GM12878 (cell line): ENCODE measurements around the gene ITCH. TPM values are rescaled to one million over a fixed set of nuclear protein-coding genes. Genes with fewer than 3 reads are reported as not detected.
A peak's percentile ranks its signal among the peaks of the same experiment; 100 is the strongest.

Source experiments
- FOS ChIP-seq: IDR thresholded peaks from 3 replicates; pipeline ENCODE4 v1.6.1; 2011; ENCODE audit warnings: borderline replicate concordance; ENCODE audit not compliant: insufficient read length; ENCODE audit errors: extremely low read depth
- GATAD2B ChIP-seq: fragments of 450-650 bp; conservative IDR thresholded peaks from 2 replicates; pipeline ENCODE4 v1.6.1; 2017; ENCODE audit warnings: low read depth, mild to moderate bottlenecking, moderate library complexity
- JUNB ChIP-seq: IDR thresholded peaks from 2 replicates; pipeline ENCODE4 v1.6.1; 2016; ENCODE audit warnings: antibody characterized with exemption, mild to moderate bottlenecking
- RUNX3 ChIP-seq: IDR thresholded peaks from 2 replicates; pipeline ENCODE4 v1.6.1; 2012; ENCODE audit warnings: low read length, inconsistent platforms
- SPI1 ChIP-seq: IDR thresholded peaks from 2 replicates; pipeline ENCODE4 v1.6.1; 2011; ENCODE audit warnings: low read depth, mild to moderate bottlenecking, low read length, moderate library complexity, borderline replicate concordance; ENCODE audit not compliant: insufficient read depth
- SREBF2 ChIP-seq: IDR thresholded peaks from 2 replicates; pipeline ENCODE4 v1.6.1; 2012; ENCODE audit warnings: mild to moderate bottlenecking, low read length
- SUPT20H ChIP-seq: IDR thresholded peaks from 2 replicates; pipeline ENCODE4 v1.6.1; 2011; ENCODE audit warnings: low read depth, mild to moderate bottlenecking, low read length, moderate library complexity, borderline replicate concordance; ENCODE audit not compliant: control insufficient read depth
- polyA plus RNA-seq, 11 experiments: library from polyadenylated mRNA; depleted of rRNA in 4 of 11; unstranded in 6 of 11; stranded (reverse) in 5 of 11; fragments of >200 nt; fragmentation: Nextera tagmentation in 4 of 11; fragmentation: Illumina TruSeq in 1 of 11; extraction: Ambion mirVana in 4 of 11; extraction: Trizol in 1 of 11; gene quantifications; 1 replicate in 1 of 11; 2 replicates in 10 of 11; pipeline versions ENCODE4 v1.2.1 to v1.2.3, GENCODE V29; 2011 to 2016; ENCODE audit warnings: inconsistent platforms in 2 of 11, missing spikeins in 2 of 11, low read depth in 1 of 11
- total RNA-seq, 4 experiments: library from RNA; depleted of rRNA in 3 of 4; stranded (reverse); fragments of >200 nt in 3 of 4; fragmentation: Illumina TruSeq in 1 of 4; extraction: Trizol in 1 of 4; gene quantifications; 2 replicates each; pipeline versions ENCODE4 v1.2.1 to v1.2.3, GENCODE V29; 2013 to 2021
- TF ChIP-seq, protein P1 (sequence below): IDR thresholded peaks from 2 replicates; pipeline ENCODE4 v1.6.1; 2011; ENCODE audit warnings: borderline replicate concordance, low read depth, mild to moderate bottlenecking, moderate library complexity, mixed read lengths, low read length; ENCODE audit not compliant: insufficient read depth; ENCODE audit errors: extremely low read length
- TF ChIP-seq, protein P2 (sequence below): fragments of 450-650 bp; formaldehyde crosslinking; IDR thresholded peaks from 2 replicates; pipeline ENCODE4 v1.4.0; 2022; ENCODE audit warnings: mild to moderate bottlenecking, moderate library complexity
- TF ChIP-seq, protein P3 (sequence below): IDR thresholded peaks from 2 replicates; pipeline ENCODE4 v1.6.1; 2012; ENCODE audit warnings: low read depth, low read length, improper control_type of control experiment
- TF ChIP-seq, protein P4 (sequence below): fragments of 450-650 bp; formaldehyde crosslinking; IDR thresholded peaks from 2 replicates; pipeline ENCODE4 v1.5.0; 2022; ENCODE audit warnings: mild to moderate bottlenecking, missing genetic modification characterization
- TF ChIP-seq, protein P5 (sequence below): fragments of 450-650 bp; conservative IDR thresholded peaks from 2 replicates; pipeline ENCODE4 v1.6.1; 2017; ENCODE audit warnings: mild to moderate bottlenecking, moderate library complexity
- TF ChIP-seq, protein P6 (sequence below): fragments of 450-650 bp; IDR thresholded peaks from 2 replicates; pipeline ENCODE4 v1.6.1; 2018; ENCODE audit warnings: mild to moderate bottlenecking, low read depth, moderate library complexity; ENCODE audit not compliant: partially characterized antibody
- TF ChIP-seq, protein P7 (sequence below): fragments of 450-650 bp; IDR thresholded peaks from 2 replicates; pipeline ENCODE4 v1.6.1; 2017; ENCODE audit warnings: borderline replicate concordance

ITCH gene
- total and polyA plus RNA-seq, 10 of the 15 experiments (the other 5 are each of a cell fraction or from before 2014, with no cell fraction given) = 7.5 to 46.1 (median 21.5) TPM

DNA sequence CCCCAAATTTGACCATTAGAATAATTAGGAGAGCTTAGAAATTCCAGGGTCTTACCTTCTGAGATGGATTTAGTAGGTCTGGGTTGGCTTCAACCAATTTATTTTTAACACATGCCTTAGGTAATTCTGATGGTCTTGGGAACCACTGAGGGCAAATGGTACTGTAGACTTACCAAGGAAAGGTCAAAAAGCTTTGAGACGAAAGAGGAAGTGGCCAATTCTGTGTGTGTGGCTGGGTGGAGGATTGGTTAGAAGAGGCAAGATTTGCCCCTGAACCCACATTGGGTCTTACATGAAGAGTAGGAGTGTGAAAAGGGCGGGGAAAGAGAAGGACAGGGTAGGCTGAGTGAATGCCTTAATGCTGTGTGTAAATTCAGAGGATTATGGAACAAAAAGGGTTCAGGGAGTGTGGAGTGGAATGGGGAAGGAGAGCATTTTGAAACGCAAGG is 2.7 kb downstream of the ITCH start (continued):
- TF ChIP-seq SUPT20H = no peak
- TF ChIP-seq, protein P1, sequence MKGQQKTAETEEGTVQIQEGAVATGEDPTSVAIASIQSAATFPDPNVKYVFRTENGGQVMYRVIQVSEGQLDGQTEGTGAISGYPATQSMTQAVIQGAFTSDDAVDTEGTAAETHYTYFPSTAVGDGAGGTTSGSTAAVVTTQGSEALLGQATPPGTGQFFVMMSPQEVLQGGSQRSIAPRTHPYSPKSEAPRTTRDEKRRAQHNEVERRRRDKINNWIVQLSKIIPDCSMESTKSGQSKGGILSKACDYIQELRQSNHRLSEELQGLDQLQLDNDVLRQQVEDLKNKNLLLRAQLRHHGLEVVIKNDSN = no peak
- TF ChIP-seq, protein P2, sequence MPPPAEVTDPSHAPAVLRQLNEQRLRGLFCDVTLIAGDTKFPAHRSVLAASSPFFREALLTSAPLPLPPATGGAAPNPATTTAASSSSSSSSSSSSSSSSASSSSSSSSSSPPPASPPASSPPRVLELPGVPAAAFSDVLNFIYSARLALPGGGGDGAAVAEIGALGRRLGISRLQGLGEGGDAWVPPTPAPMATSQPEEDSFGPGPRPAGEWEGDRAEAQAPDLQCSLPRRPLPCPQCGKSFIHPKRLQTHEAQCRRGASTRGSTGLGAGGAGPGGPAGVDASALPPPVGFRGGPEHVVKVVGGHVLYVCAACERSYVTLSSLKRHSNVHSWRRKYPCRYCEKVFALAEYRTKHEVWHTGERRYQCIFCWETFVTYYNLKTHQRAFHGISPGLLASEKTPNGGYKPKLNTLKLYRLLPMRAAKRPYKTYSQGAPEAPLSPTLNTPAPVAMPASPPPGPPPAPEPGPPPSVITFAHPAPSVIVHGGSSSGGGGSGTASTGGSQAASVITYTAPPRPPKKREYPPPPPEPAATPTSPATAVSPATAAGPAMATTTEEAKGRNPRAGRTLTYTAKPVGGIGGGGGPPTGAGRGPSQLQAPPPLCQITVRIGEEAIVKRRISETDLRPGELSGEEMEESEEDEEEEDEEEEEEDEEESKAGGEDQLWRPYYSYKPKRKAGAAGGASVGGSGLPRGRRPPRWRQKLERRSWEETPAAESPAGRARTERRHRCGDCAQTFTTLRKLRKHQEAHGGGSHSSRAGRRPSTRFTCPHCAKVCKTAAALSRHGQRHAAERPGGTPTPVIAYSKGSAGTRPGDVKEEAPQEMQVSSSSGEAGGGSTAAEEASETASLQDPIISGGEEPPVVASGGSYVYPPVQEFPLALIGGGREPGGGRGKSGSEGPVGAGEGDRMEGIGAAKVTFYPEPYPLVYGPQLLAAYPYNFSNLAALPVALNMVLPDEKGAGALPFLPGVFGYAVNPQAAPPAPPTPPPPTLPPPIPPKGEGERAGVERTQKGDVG (CRISPR knock-in tag) = no peak
- TF ChIP-seq, protein P3, sequence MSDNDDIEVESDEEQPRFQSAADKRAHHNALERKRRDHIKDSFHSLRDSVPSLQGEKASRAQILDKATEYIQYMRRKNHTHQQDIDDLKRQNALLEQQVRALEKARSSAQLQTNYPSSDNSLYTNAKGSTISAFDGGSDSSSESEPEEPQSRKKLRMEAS = no peak
- TF ChIP-seq, protein P4, sequence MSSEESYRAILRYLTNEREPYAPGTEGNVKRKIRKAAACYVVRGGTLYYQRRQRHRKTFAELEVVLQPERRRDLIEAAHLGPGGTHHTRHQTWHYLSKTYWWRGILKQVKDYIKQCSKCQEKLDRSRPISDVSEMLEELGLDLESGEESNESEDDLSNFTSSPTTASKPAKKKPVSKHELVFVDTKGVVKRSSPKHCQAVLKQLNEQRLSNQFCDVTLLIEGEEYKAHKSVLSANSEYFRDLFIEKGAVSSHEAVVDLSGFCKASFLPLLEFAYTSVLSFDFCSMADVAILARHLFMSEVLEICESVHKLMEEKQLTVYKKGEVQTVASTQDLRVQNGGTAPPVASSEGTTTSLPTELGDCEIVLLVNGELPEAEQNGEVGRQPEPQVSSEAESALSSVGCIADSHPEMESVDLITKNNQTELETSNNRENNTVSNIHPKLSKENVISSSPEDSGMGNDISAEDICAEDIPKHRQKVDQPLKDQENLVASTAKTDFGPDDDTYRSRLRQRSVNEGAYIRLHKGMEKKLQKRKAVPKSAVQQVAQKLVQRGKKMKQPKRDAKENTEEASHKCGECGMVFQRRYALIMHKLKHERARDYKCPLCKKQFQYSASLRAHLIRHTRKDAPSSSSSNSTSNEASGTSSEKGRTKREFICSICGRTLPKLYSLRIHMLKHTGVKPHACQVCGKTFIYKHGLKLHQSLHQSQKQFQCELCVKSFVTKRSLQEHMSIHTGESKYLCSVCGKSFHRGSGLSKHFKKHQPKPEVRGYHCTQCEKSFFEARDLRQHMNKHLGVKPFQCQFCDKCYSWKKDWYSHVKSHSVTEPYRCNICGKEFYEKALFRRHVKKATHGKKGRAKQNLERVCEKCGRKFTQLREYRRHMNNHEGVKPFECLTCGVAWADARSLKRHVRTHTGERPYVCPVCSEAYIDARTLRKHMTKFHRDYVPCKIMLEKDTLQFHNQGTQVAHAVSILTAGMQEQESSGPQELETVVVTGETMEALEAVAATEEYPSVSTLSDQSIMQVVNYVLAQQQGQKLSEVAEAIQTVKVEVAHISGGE (CRISPR knock-in tag) = no peak
- TF ChIP-seq FOS = no peak
- TF ChIP-seq SREBF2 = no peak
- no peak for TF ChIP-seq GATAD2B
- TF ChIP-seq RUNX3 = peak; percentile 89
- TF ChIP-seq, protein P5, sequence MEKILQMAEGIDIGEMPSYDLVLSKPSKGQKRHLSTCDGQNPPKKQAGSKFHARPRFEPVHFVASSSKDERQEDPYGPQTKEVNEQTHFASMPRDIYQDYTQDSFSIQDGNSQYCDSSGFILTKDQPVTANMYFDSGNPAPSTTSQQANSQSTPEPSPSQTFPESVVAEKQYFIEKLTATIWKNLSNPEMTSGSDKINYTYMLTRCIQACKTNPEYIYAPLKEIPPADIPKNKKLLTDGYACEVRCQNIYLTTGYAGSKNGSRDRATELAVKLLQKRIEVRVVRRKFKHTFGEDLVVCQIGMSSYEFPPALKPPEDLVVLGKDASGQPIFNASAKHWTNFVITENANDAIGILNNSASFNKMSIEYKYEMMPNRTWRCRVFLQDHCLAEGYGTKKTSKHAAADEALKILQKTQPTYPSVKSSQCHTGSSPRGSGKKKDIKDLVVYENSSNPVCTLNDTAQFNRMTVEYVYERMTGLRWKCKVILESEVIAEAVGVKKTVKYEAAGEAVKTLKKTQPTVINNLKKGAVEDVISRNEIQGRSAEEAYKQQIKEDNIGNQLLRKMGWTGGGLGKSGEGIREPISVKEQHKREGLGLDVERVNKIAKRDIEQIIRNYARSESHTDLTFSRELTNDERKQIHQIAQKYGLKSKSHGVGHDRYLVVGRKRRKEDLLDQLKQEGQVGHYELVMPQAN = no peak
- TF ChIP-seq, protein P6, sequence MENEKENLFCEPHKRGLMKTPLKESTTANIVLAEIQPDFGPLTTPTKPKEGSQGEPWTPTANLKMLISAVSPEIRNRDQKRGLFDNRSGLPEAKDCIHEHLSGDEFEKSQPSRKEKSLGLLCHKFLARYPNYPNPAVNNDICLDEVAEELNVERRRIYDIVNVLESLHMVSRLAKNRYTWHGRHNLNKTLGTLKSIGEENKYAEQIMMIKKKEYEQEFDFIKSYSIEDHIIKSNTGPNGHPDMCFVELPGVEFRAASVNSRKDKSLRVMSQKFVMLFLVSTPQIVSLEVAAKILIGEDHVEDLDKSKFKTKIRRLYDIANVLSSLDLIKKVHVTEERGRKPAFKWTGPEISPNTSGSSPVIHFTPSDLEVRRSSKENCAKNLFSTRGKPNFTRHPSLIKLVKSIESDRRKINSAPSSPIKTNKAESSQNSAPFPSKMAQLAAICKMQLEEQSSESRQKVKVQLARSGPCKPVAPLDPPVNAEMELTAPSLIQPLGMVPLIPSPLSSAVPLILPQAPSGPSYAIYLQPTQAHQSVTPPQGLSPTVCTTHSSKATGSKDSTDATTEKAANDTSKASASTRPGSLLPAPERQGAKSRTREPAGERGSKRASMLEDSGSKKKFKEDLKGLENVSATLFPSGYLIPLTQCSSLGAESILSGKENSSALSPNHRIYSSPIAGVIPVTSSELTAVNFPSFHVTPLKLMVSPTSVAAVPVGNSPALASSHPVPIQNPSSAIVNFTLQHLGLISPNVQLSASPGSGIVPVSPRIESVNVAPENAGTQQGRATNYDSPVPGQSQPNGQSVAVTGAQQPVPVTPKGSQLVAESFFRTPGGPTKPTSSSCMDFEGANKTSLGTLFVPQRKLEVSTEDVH = no peak
- TF ChIP-seq, protein P7, sequence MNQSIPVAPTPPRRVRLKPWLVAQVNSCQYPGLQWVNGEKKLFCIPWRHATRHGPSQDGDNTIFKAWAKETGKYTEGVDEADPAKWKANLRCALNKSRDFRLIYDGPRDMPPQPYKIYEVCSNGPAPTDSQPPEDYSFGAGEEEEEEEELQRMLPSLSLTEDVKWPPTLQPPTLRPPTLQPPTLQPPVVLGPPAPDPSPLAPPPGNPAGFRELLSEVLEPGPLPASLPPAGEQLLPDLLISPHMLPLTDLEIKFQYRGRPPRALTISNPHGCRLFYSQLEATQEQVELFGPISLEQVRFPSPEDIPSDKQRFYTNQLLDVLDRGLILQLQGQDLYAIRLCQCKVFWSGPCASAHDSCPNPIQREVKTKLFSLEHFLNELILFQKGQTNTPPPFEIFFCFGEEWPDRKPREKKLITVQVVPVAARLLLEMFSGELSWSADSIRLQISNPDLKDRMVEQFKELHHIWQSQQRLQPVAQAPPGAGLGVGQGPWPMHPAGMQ = peak; percentile 69; the same call in 1 of the 2 replicates
- TF ChIP-seq SPI1 = peak; percentile 99
- 0 out of 2 replicates have a peak, but pooled peaks have one; percentile 7 for TF ChIP-seq JUNB
